GM12874 (cell line): ENCODE measurements around the gene TEAD4.

Source experiments
- TF ChIP-seq, protein P1 (sequence below): IDR thresholded peaks from 2 replicates; pipeline ENCODE4 v1.5.1; 2011; ENCODE audit warnings: low read depth, mild to moderate bottlenecking, control low read depth, low read length, moderate library complexity; ENCODE audit not compliant: insufficient read depth

TEAD4 gene

DNA sequence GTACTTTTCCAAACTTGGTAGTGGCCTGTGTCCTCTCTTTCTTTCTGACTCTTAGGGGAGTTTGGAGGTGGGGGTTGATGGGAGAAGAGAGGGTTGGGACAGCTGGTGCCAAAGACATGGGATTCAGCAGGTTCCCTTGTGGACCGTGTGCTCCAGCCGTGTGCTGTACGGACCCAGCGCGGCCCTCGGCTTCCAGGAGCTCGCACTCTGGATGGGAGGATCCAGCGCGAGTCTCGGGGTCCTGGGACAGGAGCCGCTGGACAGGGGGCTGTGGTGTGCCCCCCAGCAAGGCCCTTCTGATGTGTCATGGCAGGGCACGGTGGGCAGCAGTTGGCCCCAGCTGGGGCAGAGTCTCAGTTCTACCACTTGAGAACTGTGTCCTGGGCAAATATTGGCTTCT, 73.0 kb downstream of the TEAD4 start:
- TF ChIP-seq, protein P1, sequence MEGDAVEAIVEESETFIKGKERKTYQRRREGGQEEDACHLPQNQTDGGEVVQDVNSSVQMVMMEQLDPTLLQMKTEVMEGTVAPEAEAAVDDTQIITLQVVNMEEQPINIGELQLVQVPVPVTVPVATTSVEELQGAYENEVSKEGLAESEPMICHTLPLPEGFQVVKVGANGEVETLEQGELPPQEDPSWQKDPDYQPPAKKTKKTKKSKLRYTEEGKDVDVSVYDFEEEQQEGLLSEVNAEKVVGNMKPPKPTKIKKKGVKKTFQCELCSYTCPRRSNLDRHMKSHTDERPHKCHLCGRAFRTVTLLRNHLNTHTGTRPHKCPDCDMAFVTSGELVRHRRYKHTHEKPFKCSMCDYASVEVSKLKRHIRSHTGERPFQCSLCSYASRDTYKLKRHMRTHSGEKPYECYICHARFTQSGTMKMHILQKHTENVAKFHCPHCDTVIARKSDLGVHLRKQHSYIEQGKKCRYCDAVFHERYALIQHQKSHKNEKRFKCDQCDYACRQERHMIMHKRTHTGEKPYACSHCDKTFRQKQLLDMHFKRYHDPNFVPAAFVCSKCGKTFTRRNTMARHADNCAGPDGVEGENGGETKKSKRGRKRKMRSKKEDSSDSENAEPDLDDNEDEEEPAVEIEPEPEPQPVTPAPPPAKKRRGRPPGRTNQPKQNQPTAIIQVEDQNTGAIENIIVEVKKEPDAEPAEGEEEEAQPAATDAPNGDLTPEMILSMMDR, result no peak

DNA sequence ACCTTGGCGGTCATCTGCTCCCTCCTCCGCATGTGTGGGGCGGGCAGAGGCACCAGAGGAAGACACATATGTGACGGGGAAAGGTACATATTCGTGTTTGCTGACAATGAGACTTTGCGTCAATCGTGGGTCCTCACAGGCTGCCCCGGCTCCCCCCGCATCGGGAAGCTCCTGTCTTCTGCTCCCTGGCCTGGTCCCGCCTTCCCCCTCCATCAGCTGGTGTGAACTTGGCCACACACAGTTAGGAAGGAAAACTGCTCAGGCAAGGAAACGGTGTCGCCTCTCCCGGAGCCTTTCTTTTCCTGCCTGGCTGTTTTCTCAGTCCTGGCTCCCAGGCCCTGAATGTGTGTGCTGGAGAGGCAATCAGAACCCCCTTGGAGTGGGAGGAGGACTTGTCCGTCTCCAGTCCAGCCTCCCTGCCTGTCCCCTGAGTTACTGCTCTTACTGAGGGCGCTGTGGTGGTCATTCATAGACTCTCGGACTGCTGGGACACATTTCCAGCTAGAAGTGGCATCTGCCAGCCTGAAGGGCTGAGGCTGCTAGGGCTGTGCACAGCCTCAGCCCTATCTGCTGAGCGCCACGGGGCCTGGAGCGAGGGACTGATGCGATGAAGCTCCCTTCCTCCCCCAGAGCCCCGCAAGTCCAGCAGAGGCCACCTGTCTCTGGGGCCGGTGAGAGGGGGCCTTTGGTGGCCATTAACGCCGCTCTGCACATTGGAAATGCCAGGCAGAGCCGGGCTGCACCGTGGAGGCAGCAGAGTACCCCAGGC, 73.8 kb downstream of the TEAD4 start:
- TF ChIP-seq, protein P1, result no peak

DNA sequence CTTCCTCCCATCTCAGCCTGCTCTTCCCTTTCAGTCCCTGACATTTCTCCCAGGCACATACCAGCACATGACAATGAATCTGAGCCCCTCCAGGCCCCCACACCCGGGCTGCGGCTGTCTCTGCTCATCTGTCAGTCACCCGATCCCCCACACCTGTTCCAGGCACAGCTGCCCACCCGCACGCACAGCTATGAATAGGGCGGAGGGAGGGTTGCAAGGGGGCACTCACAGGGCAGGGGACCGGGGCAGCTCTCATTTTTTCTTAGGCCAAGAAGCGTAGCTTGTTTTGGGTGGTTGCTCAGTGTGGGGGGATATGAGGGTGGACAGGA, 74.3 kb downstream of the TEAD4 start:
- TF ChIP-seq, protein P1, result no peak

DNA sequence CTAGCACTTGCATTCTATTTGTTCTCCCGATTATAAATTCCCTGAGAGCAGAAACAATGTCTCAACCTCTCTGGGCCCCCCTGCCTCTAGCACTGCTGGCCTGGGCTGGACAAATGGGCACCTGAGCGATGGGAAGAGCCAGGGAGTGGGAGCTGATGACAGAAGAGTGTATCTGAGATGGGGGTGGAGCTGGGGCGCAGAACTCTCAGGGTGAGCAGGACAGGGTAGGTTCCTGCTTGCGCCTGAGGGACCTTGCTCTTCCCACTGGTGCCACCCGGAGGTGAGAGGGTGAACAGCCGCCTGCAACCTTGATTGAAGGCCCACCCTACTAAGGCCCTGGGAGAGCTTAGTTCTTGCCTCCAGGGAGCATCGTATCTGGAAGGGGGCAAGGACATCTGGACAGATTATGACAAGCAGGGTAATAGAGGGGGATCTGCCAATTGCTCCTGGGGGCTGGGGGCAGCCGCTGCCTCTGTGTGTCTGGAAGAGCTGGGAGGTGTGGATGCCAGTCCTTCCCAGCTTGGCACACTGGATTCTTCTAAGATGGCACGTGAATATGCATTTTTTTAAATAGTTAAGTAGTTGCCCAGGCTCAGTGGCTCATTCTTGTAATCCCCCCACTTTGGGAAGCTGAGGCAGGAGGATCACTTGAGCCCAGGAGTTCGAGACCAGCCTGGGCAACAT, 75.0 kb downstream of the TEAD4 start:
- TF ChIP-seq, protein P1, result peak; percentile 88

DNA sequence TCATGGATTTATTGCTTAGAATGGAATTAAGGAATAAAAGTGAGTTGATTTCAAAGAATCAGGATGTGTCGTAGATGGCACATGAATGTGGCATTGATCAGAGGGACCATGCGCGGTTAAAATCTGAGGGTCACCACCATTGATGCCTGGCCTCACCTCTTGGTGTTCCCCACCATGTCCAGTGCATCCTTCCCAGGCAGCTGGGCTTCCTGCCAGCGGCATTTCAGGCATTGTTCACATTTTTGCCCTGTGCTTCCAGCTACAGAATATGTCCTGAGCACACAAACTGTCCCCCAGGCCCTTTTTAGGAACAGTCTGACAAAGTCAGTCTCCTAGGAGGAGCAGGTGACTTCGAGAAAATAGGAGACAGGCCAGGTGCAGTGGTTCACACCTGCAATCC, 76.0 kb downstream of the TEAD4 start:
- TF ChIP-seq, protein P1, result no peak

DNA sequence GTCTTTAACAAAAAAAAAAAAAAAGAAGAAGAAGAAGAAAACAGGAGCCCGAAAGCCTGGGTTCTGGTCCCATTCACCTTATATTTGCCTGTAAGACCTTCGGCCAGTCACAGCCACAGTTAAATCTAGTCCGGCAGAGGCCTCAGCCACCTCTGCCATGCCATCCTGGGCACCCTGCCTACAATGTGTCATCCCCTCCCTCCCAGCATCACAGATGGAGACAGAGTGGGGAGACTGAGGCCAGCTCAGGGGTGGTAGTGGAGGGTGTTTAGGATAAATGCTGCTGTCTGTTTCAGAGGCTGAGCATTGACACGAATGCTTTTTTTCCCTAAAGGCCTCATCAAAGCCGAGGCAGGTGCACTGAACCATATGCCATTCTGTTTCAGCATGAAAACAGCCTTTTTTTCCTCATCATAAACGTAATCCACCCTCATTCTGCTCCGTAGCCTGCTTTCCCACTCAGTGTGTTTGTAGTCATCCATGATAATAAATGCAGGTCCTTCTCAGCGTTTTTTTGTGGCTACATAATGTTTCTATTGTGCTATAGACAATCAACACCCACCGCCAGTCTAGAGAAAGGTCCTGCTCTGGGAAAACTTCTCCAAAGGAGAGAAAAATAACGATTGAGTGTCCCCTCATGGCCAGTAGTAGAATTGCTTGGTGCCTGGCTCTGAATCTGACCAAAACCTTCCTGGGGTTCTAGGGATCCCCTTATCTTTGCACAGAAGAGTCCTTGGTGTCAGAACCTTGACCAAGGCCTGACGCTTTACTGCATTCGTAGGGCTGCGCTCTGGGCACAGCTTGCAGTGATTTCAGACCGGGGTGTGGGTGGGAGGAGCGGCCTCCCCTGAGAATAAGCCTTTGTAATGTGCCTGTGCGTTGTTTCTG, 76.9 kb downstream of the TEAD4 start:
- TF ChIP-seq, protein P1, result peak; percentile 16; the same call in 1 of the 2 replicates
